Measurements from ENCODE around the gene GOLGA1. TPM values are rescaled to one million over a fixed set of nuclear protein-coding genes. Genes with fewer than 3 reads are reported as not detected.

The GOLGA1 gene
- total RNA-seq, 2 experiments from 2014 or later = 23.4 to 26.8 TPM

DNA sequence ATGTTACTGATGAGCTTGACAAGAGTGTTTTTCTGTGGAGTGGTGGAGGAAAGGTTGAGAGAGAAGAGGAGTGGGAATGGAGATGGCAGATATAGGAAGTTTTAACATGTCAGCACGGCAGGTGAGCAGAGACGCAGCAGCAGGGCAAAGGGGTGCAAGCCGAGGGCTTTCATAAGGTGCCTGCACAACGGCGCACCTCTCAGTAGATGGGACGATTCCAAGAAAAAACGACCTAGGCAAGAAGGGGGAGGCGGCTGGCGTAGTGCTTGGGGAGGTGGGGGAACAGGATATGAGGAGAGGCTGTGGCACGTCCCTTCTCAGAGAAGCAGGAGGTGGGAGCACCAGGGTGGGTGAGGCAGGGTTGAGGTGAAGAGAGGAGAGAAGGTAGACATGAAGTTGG is 54.4 kb downstream of the GOLGA1 start:
- no peak for DNase-seq
- no peak overlapping the region for H3K27ac Mint-ChIP-seq
- H3K36me3 Mint-ChIP-seq = peaks cover 35% of the 10 kb centered on the region
- no peak for ATAC-seq (ENCODE audit: low read depth)
- H3K9me3 Mint-ChIP-seq = no peaks in the 10 kb centered on the region
- H3K27me3 Mint-ChIP-seq = no peaks in the 10 kb centered on the region
- POLR2A ChIA-PET = interaction anchor here (2.4 kb wide), 1 partner anchor 17 kb away, joined by 6 read pairs; no protein-coding TSS in a partner anchor
- H3K4me1 Mint-ChIP-seq = no peaks in the 10 kb centered on the region
- no peak overlapping the region for H3K4me3 Mint-ChIP-seq

GRCh38 chr9:124885551-124885950 is 55.3 kb downstream of the GOLGA1 start:
- no peak overlapping the region for H3K4me3 Mint-ChIP-seq
- H3K27ac Mint-ChIP-seq = no peak overlapping the region
- POLR2A ChIA-PET = interaction anchor here (2.4 kb wide), 1 partner anchor 16 kb away, joined by 6 read pairs; no protein-coding TSS in a partner anchor
- no peaks in the 10 kb centered on the region for H3K27me3 Mint-ChIP-seq
- H3K4me1 Mint-ChIP-seq = no peaks in the 10 kb centered on the region
- H3K9me3 Mint-ChIP-seq = no peaks in the 10 kb centered on the region
- peaks cover 34% of the 10 kb centered on the region for H3K36me3 Mint-ChIP-seq
- DNase-seq (no peak), ATAC-seq (ENCODE audit: low read depth) (no peak)

- ATAC-seq (ENCODE audit: low read depth) (no peak), DNase-seq (no peak)
- no peak overlapping the region for H3K4me3 Mint-ChIP-seq
- no peak overlapping the region for H3K27ac Mint-ChIP-seq
- peaks cover 28% of the 10 kb centered on the region for H3K36me3 Mint-ChIP-seq
- H3K27me3 Mint-ChIP-seq = no peaks in the 10 kb centered on the region
- POLR2A ChIA-PET = no interaction called here
- H3K4me1 Mint-ChIP-seq = no peaks in the 10 kb centered on the region
- H3K9me3 Mint-ChIP-seq = no peaks in the 10 kb centered on the region
These were observed 56.5 kb downstream of the GOLGA1 start for GRCh38 chr9:124884376-124884775.

GRCh38 chr9:124882231-124882630 is 58.7 kb downstream of the GOLGA1 start:
- Mint-ChIP-seq H3K4me1 (no peaks in the 10 kb centered on the region), H3K27me3 (no peaks in the 10 kb centered on the region), H3K9me3 (no peaks in the 10 kb centered on the region), H3K4me3 (no peak overlapping the region), H3K36me3 (peaks cover 28% of the 10 kb centered on the region), H3K27ac (no peak overlapping the region)
- POLR2A ChIA-PET = interaction anchor here (0.8 kb wide), 2 partner anchors 10 to 12 kb away, joined by 3 to 5 read pairs; no protein-coding TSS in a partner anchor
- DNase-seq (no peak), ATAC-seq (ENCODE audit: low read depth) (no peak)

GRCh38 chr9:124881138-124881743 is 59.6 kb downstream of the GOLGA1 start:
- Mint-ChIP-seq H3K36me3 (peaks cover 30% of the 10 kb centered on the region), H3K27me3 (no peaks in the 10 kb centered on the region), H3K4me3 (no peak overlapping the region), H3K27ac (no peak overlapping the region), H3K9me3 (no peaks in the 10 kb centered on the region), H3K4me1 (peaks cover 4% of the 10 kb centered on the region)
- ATAC-seq (ENCODE audit: low read depth) = no peak
- no peak for DNase-seq
- POLR2A ChIA-PET = interaction anchor here (0.7 to 0.9 kb wide), 2 partner anchors 20 to 444 kb away, joined by 3 read pairs; no protein-coding TSS in a partner anchor

DNA sequence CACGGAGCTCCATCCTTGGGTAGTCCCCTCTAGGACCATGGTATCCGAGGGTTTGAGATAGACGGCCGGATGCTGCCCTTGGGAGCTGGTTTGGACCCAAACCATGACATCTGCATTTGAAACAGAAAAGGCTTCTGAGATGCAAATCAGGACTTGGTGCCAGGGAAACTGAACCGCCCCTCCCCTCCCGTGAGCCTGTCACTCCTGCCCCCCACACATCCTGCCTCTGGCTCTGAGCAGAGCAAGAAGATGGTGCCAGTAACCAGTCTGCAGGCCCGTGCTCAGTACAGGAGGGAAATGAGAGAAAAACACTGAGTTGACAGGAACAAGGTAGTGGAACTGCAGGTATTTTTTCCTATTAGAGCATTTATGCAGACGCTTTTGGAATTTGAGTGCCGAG is 60.4 kb downstream of the GOLGA1 start:
- no peak for ATAC-seq (ENCODE audit: low read depth)
- Mint-ChIP-seq H3K4me3 (no peak overlapping the region), H3K27me3 (no peaks in the 10 kb centered on the region), H3K36me3 (peaks cover 25% of the 10 kb centered on the region), H3K4me1 (peaks cover 4% of the 10 kb centered on the region), H3K27ac (no peak overlapping the region), H3K9me3 (no peaks in the 10 kb centered on the region)
- POLR2A ChIA-PET = interaction anchor here (0.7 to 0.9 kb wide), 2 partner anchors 19 to 444 kb away, joined by 3 read pairs; no protein-coding TSS in a partner anchor
- no peak for DNase-seq

DNA sequence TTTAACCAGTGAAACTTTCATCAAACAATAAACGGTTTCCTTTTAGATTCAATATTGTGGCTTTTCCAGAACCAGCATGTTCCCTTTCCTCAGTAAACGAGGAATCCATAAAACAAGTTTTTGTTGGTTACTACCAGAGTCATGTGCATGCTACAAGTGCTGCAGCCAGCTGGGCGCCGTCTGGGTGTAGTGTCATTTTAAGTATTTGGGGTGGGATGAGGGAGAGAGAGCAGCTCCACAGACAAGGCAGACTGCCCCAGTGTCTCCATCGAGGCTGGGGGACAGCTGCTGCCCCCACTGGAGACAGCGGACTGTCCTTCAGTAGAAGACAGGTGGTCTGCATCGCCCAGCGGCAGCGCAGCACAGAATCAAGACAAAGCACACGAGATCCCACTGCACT is 61.7 kb downstream of the GOLGA1 start:
- Mint-ChIP-seq H3K4me1 (peaks cover 4% of the 10 kb centered on the region), H3K27me3 (no peaks in the 10 kb centered on the region), H3K9me3 (no peaks in the 10 kb centered on the region), H3K4me3 (no peak overlapping the region), H3K27ac (peak overlapping the region; percentile 13), H3K36me3 (peaks cover 25% of the 10 kb centered on the region)
- no peak for DNase-seq
- POLR2A ChIA-PET = interaction anchor here (2.8 kb wide), 1 partner anchor 10 kb away, joined by 15 read pairs; no protein-coding TSS in a partner anchor
- no peak for ATAC-seq (ENCODE audit: low read depth)

DNA sequence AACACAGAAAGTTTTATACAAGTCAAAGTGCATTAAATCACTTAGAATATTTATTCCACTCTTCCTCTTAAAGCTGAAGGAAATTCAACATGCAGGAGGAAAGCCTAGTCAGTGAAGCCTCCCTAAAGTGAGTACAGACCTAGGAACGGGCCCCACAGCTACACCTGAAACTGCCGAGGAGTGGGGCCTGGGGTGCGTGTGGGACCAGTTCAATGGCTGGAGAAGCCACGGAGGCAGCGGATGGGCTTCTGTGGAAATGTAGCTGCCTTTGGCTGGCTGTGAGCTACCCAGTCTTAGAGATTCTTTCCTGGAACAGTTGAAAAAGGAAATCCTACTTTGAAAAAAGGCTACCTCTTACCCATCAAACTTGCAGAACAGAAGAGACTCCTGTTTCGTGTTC is 62.4 kb downstream of the GOLGA1 start:
- no peak for ATAC-seq (ENCODE audit: low read depth)
- DNase-seq = no peak
- Mint-ChIP-seq H3K27me3 (no peaks in the 10 kb centered on the region), H3K9me3 (no peaks in the 10 kb centered on the region), H3K4me1 (peaks cover 4% of the 10 kb centered on the region), H3K4me3 (no peak overlapping the region), H3K27ac (no peak overlapping the region), H3K36me3 (peaks cover 26% of the 10 kb centered on the region)
- POLR2A ChIA-PET = interaction anchor here (2.1 to 2.8 kb wide), 2 partner anchors 9 to 17 kb away, joined by 6 to 15 read pairs; no protein-coding TSS in a partner anchor

GRCh38 chr9:124878021-124878420 is 62.9 kb downstream of the GOLGA1 start:
- Mint-ChIP-seq H3K27me3 (no peaks in the 10 kb centered on the region), H3K9me3 (no peaks in the 10 kb centered on the region), H3K36me3 (peaks cover 29% of the 10 kb centered on the region), H3K4me3 (no peak overlapping the region), H3K4me1 (peaks cover 8% of the 10 kb centered on the region), H3K27ac (no peak overlapping the region)
- DNase-seq (no peak), ATAC-seq (ENCODE audit: low read depth) (no peak)
- POLR2A ChIA-PET = interaction anchor here (2.1 to 2.8 kb wide), 2 partner anchors 8 to 17 kb away, joined by 6 to 15 read pairs; no protein-coding TSS in a partner anchor

DNA sequence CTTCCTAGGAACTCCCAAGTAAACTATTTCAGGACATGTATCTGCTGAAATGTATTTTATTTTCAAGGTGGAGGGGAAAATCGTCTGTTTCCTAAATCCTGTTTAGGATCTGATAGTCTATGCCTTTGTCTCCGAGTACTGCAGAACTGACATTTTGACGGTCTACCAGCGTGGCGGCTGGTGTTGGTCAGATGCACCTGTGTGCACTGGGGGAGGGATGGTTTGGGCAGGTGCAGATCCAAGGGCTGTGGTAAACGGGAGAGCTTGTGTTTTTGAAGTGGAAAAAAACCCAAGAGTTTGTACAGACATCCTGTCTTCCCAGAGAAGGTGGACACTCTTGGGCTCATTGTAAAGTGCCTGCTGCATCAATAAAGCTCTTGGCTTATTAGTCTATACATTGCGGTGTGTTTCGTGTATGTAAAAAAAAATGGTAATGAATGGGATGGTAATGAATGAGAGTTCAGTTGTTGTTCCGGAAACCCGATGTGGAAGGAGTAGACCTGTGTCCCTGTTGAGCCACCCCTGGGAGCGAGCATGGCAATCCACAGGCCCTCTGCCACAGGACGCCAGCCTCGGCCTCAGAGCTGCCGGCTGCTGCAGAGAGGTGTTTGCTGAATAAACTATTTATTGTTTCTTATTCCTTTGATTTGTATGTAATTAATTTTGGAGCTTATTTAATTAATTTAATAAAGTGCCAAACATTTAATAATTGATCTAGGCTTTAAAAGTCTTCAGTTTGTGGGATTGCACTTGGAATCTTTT is 63.7 kb downstream of the GOLGA1 start:
- no peak overlapping the region for H3K4me3 Mint-ChIP-seq
- no peak for ATAC-seq (ENCODE audit: low read depth)
- POLR2A ChIA-PET = interaction anchor here (1.1 to 2.8 kb wide), 3 partner anchors 8 to 20 kb away, joined by 3 to 15 read pairs (median 6); no protein-coding TSS in a partner anchor
- H3K36me3 Mint-ChIP-seq = peaks cover 31% of the 10 kb centered on the region
- peak overlapping the region; percentile 40 for H3K27ac Mint-ChIP-seq
- no peak for DNase-seq
- no peaks in the 10 kb centered on the region for H3K27me3 Mint-ChIP-seq
- H3K9me3 Mint-ChIP-seq = no peaks in the 10 kb centered on the region
- H3K4me1 Mint-ChIP-seq = peaks cover 13% of the 10 kb centered on the region

DNA sequence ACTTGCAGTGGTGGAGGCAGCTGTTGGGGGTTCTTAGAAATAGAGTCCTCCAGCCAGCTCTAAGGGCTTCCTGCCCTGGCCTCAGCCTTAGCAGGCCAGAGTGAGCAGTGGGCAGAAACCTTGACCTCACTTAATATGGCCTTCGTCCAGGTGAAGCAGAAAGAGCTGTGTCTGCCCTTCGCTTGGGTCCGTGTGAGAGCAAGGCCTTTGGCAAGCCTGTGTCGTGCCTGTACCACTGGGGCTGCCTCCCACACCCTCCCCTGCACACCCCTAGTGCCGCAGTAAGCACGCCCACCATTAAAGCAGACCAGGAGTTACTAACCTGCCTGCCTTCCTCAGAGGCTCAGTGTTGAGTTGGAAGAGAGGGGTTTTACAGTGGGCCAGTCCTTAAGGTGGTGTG is 65.4 kb downstream of the GOLGA1 start:
- H3K4me1 Mint-ChIP-seq = peaks cover 27% of the 10 kb centered on the region
- no peaks in the 10 kb centered on the region for H3K9me3 Mint-ChIP-seq
- H3K27me3 Mint-ChIP-seq = no peaks in the 10 kb centered on the region
- POLR2A ChIA-PET = no interaction called here
- no peak overlapping the region for H3K4me3 Mint-ChIP-seq
- peaks cover 42% of the 10 kb centered on the region for H3K36me3 Mint-ChIP-seq
- DNase-seq (no peak), ATAC-seq (ENCODE audit: low read depth) (no peak)
- H3K27ac Mint-ChIP-seq = no peak overlapping the region

- Mint-ChIP-seq H3K4me1 (peaks cover 29% of the 10 kb centered on the region), H3K9me3 (no peaks in the 10 kb centered on the region), H3K27ac (no peak overlapping the region), H3K4me3 (no peak overlapping the region), H3K27me3 (no peaks in the 10 kb centered on the region), H3K36me3 (peaks cover 40% of the 10 kb centered on the region)
- ATAC-seq (ENCODE audit: low read depth) (no peak), DNase-seq (no peak)
- POLR2A ChIA-PET = interaction anchor here (6.0 kb wide), 1 partner anchor 12 kb away, joined by 76 read pairs; the partner anchor contains the start of genes ARPC5L and RPL35
These were observed 67.2 kb downstream of the GOLGA1 start for GRCh38 chr9:124873664-124874063.

GRCh38 chr9:124871156-124871561 is 69.7 kb downstream of the GOLGA1 start:
- DNase-seq = no peak
- Mint-ChIP-seq H3K27ac (peak overlapping the region; percentile 98), H3K27me3 (no peaks in the 10 kb centered on the region), H3K4me3 (peak overlapping the region; percentile 98), H3K4me1 (peaks cover 36% of the 10 kb centered on the region), H3K36me3 (peaks cover 29% of the 10 kb centered on the region), H3K9me3 (no peaks in the 10 kb centered on the region)
- ATAC-seq (ENCODE audit: low read depth) = no peak
- POLR2A ChIA-PET = interaction anchor here (2.3 to 6.0 kb wide), 2 partner anchors 10 to 14 kb away, joined by 6 to 76 read pairs; partner anchors contain the start of genes ARPC5L and RPL35
